Karpas-422 (cell line): ENCODE results near the gene PTPN2. TPM values are rescaled to one million over a fixed set of nuclear protein-coding genes. Genes with fewer than 3 reads are reported as not detected.

Experiments
- DNase-seq: peaks from one replicate; pipeline ENCODE4 v3.0.0-alpha.2; 2015
- H2AFZ ChIP-seq: fragments of 200-600 bp; sonication (generic); 2 replicates; pipeline ENCODE4 v1.6.1; 2014; ENCODE audit warnings: antibody characterized with exemption, low read length, mixed read lengths
- H3K27ac ChIP-seq: fragments of 200-600 bp; sonication (generic); 2 replicates; pipeline ENCODE4 v1.5.1; 2014; ENCODE audit warnings: mild to moderate bottlenecking, low read length, moderate library complexity
- H3K27me3 ChIP-seq: fragments of 200-600 bp; sonication (generic); 2 replicates; pipeline ENCODE4 v1.6.1; 2014; ENCODE audit warnings: low read length, mixed read lengths
- H3K36me3 ChIP-seq: fragments of 200-600 bp; sonication (generic); 2 replicates; pipeline ENCODE4 v1.6.1; 2014; ENCODE audit warnings: low read length, mixed read lengths; ENCODE audit not compliant: insufficient read depth
- H3K4me1 ChIP-seq: fragments of 200-600 bp; sonication (generic); 2 replicates; pipeline ENCODE4 v1.6.1; 2014; ENCODE audit warnings: mild to moderate bottlenecking, low read length, mixed read lengths
- H3K4me2 ChIP-seq: fragments of 200-600 bp; sonication (generic); 2 replicates; pipeline ENCODE4 v1.6.1; 2014; ENCODE audit warnings: low read length, low read depth, mild to moderate bottlenecking; ENCODE audit not compliant: poor library complexity, severe bottlenecking
- H3K4me3 ChIP-seq: fragments of 200-600 bp; sonication (generic); 2 replicates; pipeline ENCODE4 v1.5.1; 2014; ENCODE audit warnings: mild to moderate bottlenecking, antibody characterized with exemption, low read length, mixed read lengths
- H3K79me2 ChIP-seq: fragments of 200-600 bp; sonication (generic); 2 replicates; pipeline ENCODE4 v1.6.1; 2014; ENCODE audit warnings: mild to moderate bottlenecking, low read length, mixed read lengths
- H3K9ac ChIP-seq: fragments of 200-600 bp; sonication (generic); 2 replicates; pipeline ENCODE4 v1.6.0; 2014; ENCODE audit warnings: low read length
- H3K9me2 ChIP-seq: fragments of 200-600 bp; sonication (generic), shearing (Covaris generic); replicated peaks from 2 replicates; pipeline ENCODE4 v1.6.0; 2014; ENCODE audit warnings: mild to moderate bottlenecking, low read length, moderate library complexity; ENCODE audit not compliant: insufficient read depth
- H3K9me3 ChIP-seq: fragments of 300-700, 200-600 bp; sonication (generic); 2 replicates; pipeline ENCODE4 v1.6.1; 2014; ENCODE audit warnings: low read length, mixed read lengths
- H4K20me1 ChIP-seq: fragments of 200-600 bp; sonication (generic); 2 replicates; pipeline ENCODE4 v1.6.1; 2014; ENCODE audit warnings: mild to moderate bottlenecking, antibody characterized with exemption, low read length, low read depth; ENCODE audit not compliant: insufficient read depth
- total RNA-seq: library from RNA; depleted of rRNA; stranded (reverse); fragments of >200 nt; shearing (Covaris generic); gene quantifications from 2 replicates; pipeline ENCODE4 v1.2.3, GENCODE V29; 2014; ENCODE audit warnings: low replicate concordance

PTPN2 gene
- total RNA-seq, 1 experiment from 2014 or later = 72.2 TPM

DNA sequence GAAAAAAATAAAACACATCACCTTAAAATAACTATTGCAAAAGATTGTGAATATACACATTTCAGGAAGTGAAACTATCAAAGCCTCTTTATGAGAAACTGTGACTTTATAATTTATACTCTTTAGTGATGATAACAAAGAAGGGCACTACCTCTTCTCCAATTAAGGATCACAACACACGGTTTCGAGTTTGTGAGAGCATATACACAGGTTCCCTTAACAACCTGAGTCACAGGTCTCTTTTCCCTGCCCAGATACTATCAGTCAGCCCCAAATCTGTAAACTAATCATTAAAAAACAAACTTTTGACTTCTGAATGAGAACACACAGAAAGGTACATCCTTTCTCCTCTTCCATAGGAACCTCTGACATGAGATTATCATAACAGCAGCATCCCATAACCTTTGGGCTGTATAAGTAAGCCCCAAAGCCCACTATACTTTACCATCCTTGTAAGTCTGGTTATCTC is 44.9 kb downstream of the PTPN2 start:
- H3K4me1 ChIP-seq = peaks cover 49% of the 10 kb centered on the region
- DNase-seq = peak; percentile 87
- H3K9me3 ChIP-seq = no peaks in the 10 kb centered on the region
- H3K27me3 ChIP-seq = no peaks in the 10 kb centered on the region
- peak overlapping the region; percentile 83 for H3K27ac ChIP-seq
- H3K36me3 ChIP-seq = peaks cover 24% of the 10 kb centered on the region; the same call in 1 of the 2 replicates
- H3K79me2 ChIP-seq = peaks cover 89% of the 10 kb centered on the region
- no peak overlapping the region for H2AFZ ChIP-seq
- H3K4me3 ChIP-seq = peak overlapping the region; percentile 36
- peaks cover 37% of the 10 kb centered on the region for H4K20me1 ChIP-seq
- H3K9ac ChIP-seq = peak overlapping the region; percentile 31
- H3K9me2 ChIP-seq = no peaks in the 10 kb centered on the region
- peak overlapping the region; percentile 71 for H3K4me2 ChIP-seq

DNA sequence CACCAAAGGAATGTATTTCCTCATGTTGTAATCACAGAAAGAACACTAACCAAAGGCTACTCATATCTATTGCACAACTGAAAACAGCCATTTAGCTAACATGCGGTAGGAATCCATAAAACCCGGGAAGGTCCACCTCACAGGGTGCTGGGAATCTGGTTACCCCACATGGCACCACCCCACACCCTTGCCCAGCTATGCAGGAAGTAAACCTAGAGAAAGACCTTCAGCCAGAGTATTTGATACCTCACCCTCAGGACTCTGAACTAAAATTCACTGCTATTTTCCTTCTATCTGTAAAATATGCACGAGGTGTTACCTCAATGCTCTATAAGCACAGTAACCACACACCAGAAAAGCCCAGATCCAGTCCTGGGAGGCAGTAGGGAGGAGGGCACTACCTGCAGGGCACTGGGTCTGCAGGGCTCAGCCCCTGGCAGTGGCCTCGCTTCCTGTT is 45.8 kb downstream of the PTPN2 start:
- peak overlapping the region; percentile 34 for H3K9ac ChIP-seq
- no peak for DNase-seq

DNA sequence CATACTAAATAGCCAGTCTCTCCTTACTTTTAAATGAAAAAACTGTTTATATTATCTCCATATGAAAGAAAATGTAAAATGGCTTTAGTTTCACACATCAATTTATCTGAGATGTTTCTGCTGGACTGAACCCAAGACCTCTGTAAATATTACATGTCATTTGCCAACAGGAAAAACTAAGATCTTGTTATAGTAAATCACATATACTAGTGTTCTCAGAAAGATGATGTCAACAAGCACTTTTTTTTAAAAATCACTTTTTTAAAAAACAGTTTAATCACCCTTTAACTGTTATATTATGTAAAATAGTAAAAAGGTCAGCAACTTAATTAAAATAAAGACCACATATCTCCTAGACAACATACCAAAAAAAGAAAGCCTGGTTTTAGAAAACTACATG is 46.3 kb downstream of the PTPN2 start:
- peak overlapping the region; percentile 83 for H3K27ac ChIP-seq

More for the DNA sequence above, 45.8 kb downstream of the PTPN2 start:
- H3K27ac ChIP-seq = peak overlapping the region; percentile 83
- no peak overlapping the region for H2AFZ ChIP-seq
- peaks cover 37% of the 10 kb centered on the region for H4K20me1 ChIP-seq
- no peaks in the 10 kb centered on the region for H3K27me3 ChIP-seq
- H3K4me1 ChIP-seq = peaks cover 49% of the 10 kb centered on the region
- peak overlapping the region; percentile 71 for H3K4me2 ChIP-seq
- H3K9me2 ChIP-seq = no peaks in the 10 kb centered on the region
- H3K4me3 ChIP-seq = peak overlapping the region; percentile 39
- no peaks in the 10 kb centered on the region for H3K9me3 ChIP-seq
- peaks cover 24% of the 10 kb centered on the region; the same call in 1 of the 2 replicates for H3K36me3 ChIP-seq
- H3K79me2 ChIP-seq = peaks cover 88% of the 10 kb centered on the region

DNA sequence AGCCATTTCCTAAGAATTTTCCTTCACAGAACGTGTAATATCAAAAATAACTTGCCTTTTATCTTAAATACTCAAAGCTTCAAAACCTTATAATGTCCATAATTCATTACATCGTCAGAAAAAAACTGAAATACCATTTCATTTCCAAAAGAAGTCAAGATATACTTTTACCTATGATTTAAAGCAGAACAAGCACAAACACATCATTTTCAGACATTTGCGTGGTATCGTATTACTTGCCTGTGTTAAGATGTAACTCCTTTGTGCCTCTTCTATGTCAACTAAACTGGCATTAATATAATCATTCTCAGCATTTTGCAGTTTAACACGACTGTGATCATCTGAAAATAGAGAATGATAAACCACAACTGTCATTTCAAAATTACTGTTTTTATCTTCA is 47.5 kb downstream of the PTPN2 start:
- Histone ChIP-seq H3K4me2 (no peak overlapping the region), H2AFZ (no peak overlapping the region), H3K9ac (no peak overlapping the region), H3K27ac (0 out of 2 replicates have a peak overlapping the region, but pooled peaks have one; percentile 83), H3K36me3 (peaks cover 24% of the 10 kb centered on the region; the same call in 1 of the 2 replicates), H3K4me1 (peaks cover 43% of the 10 kb centered on the region), H3K27me3 (no peaks in the 10 kb centered on the region), H3K9me3 (no peaks in the 10 kb centered on the region), H3K4me3 (no peak overlapping the region), H3K9me2 (no peaks in the 10 kb centered on the region), H4K20me1 (peaks cover 31% of the 10 kb centered on the region), H3K79me2 (peaks cover 90% of the 10 kb centered on the region)
- DNase-seq = no peak

More for the DNA sequence above, 46.3 kb downstream of the PTPN2 start:
- no peak for DNase-seq
- H3K4me3 ChIP-seq = 0 out of 2 replicates have a peak overlapping the region, but pooled peaks have one; percentile 39
- peaks cover 37% of the 10 kb centered on the region for H4K20me1 ChIP-seq
- H3K27me3 ChIP-seq = no peaks in the 10 kb centered on the region
- no peak overlapping the region for H3K9ac ChIP-seq
- peak overlapping the region; percentile 71 for H3K4me2 ChIP-seq
- no peaks in the 10 kb centered on the region for H3K9me2 ChIP-seq
- H3K36me3 ChIP-seq = peaks cover 24% of the 10 kb centered on the region; the same call in 1 of the 2 replicates
- peaks cover 88% of the 10 kb centered on the region for H3K79me2 ChIP-seq
- H3K9me3 ChIP-seq = no peaks in the 10 kb centered on the region
- peaks cover 49% of the 10 kb centered on the region for H3K4me1 ChIP-seq
- no peak overlapping the region for H2AFZ ChIP-seq

DNA sequence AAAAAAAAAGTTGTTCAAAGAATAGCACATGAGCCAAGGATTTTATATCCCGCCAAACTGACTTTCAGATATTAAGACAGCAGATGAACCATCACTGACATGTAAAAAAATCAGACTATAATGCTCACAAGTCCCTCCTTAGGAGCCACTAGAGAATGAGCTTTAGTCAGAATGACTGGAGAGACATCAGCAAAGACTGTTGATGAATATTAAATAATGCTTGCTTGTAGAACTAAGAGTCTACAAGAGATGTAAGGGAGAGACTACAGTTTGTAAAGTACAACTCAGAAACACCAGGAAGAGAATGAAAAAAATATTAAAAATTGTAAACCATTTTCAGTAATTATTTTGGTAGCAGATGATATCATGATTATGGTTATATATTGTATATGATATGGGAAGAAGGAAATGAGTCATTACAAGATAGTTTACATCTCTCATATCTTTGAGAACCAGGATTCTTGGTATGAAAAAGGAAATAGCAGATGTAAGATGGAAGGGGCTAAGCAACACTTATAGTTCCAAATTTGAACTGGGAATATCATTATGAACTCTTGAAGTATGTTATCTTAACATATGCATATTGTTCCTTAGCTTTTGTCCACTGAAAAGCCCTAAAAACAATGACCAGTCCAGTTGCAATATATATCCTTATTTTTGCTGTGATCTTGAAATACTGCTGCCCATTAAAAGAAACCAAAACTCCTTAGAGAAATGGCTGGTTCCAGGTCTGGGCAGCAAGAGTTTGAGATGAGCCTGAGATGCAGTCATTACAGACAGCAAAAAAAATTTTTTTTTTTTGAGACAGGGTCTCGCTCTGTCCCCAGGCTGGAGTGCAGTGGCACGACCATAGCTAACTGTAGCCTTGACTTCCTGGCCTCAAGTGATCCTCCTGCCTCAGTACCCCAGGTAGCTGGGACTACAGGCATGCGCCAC is 55.7 kb downstream of the PTPN2 start:
- peaks cover 59% of the 10 kb centered on the region for H3K79me2 ChIP-seq
- H3K4me1 ChIP-seq = no peaks in the 10 kb centered on the region
- no peak overlapping the region for H3K27ac ChIP-seq
- H4K20me1 ChIP-seq = no peaks in the 10 kb centered on the region
- no peak for DNase-seq
- no peaks in the 10 kb centered on the region for H3K27me3 ChIP-seq
- no peak overlapping the region for H3K4me3 ChIP-seq
- peaks cover 34% of the 10 kb centered on the region for H3K36me3 ChIP-seq
- no peak overlapping the region for H3K9ac ChIP-seq
- H2AFZ ChIP-seq = no peak overlapping the region
- no peak overlapping the region for H3K4me2 ChIP-seq
- H3K9me2 ChIP-seq = no peaks in the 10 kb centered on the region
- no peaks in the 10 kb centered on the region for H3K9me3 ChIP-seq

DNA sequence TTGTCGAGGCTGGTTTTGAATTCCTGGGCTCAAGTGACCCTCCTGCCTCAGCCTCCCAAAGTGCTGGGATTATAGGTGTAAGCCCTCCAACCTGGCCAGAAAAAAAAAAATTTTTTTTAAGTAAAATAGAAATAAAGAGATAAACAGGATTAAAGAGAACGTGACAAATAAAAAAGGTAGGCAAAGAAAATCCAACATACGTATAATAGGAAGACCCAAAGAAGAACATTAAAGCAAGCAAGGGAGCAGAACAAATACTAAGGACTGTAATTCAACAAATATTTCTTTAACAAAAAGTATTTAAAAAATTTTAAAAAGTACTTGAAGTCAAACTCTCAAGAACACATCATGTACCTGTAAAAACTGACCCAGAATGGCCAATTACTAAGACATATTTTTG is 56.4 kb downstream of the PTPN2 start:
- no peaks in the 10 kb centered on the region for H4K20me1 ChIP-seq
- H3K4me1 ChIP-seq = no peaks in the 10 kb centered on the region
- DNase-seq = no peak
- H3K9me2 ChIP-seq = no peaks in the 10 kb centered on the region
- H3K4me2 ChIP-seq = no peak overlapping the region
- H3K36me3 ChIP-seq = peaks cover 40% of the 10 kb centered on the region
- H2AFZ ChIP-seq = no peak overlapping the region
- no peaks in the 10 kb centered on the region for H3K27me3 ChIP-seq
- no peak overlapping the region for H3K4me3 ChIP-seq
- no peaks in the 10 kb centered on the region for H3K9me3 ChIP-seq
- H3K79me2 ChIP-seq = peaks cover 55% of the 10 kb centered on the region
- H3K27ac ChIP-seq = no peak overlapping the region
- no peak overlapping the region for H3K9ac ChIP-seq

DNA sequence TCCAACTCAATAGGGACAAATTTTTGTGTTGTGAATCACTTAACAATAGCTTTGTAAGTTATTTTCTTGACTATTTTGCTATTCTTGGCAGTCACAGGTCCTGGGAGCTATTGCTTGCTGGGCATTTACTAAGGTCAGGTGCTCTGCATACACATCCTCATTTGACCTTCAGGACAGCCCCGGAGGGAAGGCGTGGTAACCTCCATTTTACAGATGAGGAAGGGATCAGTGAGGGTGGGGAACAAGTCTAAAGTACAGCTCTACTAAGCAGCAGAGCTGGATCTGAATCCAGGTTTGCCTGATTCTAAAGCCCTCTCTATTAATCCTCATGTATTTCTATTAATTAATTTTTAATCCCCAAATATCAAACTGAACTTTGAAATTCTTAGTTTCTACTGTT is 58.8 kb downstream of the PTPN2 start:
- no peaks in the 10 kb centered on the region for H4K20me1 ChIP-seq
- no peak overlapping the region for H3K9ac ChIP-seq
- no peak overlapping the region for H2AFZ ChIP-seq
- H3K27me3 ChIP-seq = no peaks in the 10 kb centered on the region
- H3K27ac ChIP-seq = no peak overlapping the region
- no peaks in the 10 kb centered on the region for H3K4me1 ChIP-seq
- H3K9me2 ChIP-seq = no peaks in the 10 kb centered on the region
- H3K4me3 ChIP-seq = no peak overlapping the region
- H3K4me2 ChIP-seq = no peak overlapping the region
- H3K9me3 ChIP-seq = no peaks in the 10 kb centered on the region
- peaks cover 49% of the 10 kb centered on the region for H3K79me2 ChIP-seq
- DNase-seq = no peak
- H3K36me3 ChIP-seq = peaks cover 41% of the 10 kb centered on the region

DNA sequence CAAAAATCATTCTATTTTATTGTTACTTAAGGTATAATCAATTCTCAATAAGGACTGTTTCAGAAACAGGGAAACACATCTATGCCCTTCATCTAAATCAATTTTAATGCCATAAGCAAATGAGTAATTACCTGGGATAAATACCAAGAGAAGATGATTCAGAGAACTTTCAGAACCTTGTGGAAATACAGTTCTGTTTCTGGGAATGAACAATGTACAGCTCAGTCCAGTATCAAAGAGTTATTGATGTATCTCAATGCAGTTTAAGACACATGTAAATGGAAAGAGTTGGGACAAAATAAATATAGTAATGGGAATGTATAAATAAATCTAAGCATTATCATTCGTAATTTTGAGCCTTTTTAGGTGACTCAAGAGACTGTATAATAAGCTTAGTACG is 60.1 kb downstream of the PTPN2 start:
- H3K4me2 ChIP-seq = no peak overlapping the region
- no peaks in the 10 kb centered on the region for H3K9me3 ChIP-seq
- no peak overlapping the region for H2AFZ ChIP-seq
- no peaks in the 10 kb centered on the region for H3K4me1 ChIP-seq
- H3K27ac ChIP-seq = no peak overlapping the region
- H3K4me3 ChIP-seq = no peak overlapping the region
- H3K79me2 ChIP-seq = peaks cover 54% of the 10 kb centered on the region
- no peaks in the 10 kb centered on the region for H4K20me1 ChIP-seq
- no peaks in the 10 kb centered on the region for H3K27me3 ChIP-seq
- peaks cover 45% of the 10 kb centered on the region for H3K36me3 ChIP-seq
- no peak for DNase-seq
- no peaks in the 10 kb centered on the region for H3K9me2 ChIP-seq
- H3K9ac ChIP-seq = no peak overlapping the region
